SK-N-SH (cell line): ENCODE results near the gene WDR82.

Experiments used
- SIN3A ChIP-seq: IDR thresholded peaks from 2 replicates; pipeline ENCODE4 v1.6.1; 2012; ENCODE audit warnings: low read depth, mild to moderate bottlenecking, low read length, moderate library complexity, borderline replicate concordance
- TF ChIP-seq, protein P1 (sequence below): fragments of 200-600 bp; sonication (generic); IDR thresholded peaks from 2 replicates; pipeline ENCODE4 v1.6.1; 2017; ENCODE audit warnings: antibody characterized with exemption, mild to moderate bottlenecking, moderate library complexity

DNA sequence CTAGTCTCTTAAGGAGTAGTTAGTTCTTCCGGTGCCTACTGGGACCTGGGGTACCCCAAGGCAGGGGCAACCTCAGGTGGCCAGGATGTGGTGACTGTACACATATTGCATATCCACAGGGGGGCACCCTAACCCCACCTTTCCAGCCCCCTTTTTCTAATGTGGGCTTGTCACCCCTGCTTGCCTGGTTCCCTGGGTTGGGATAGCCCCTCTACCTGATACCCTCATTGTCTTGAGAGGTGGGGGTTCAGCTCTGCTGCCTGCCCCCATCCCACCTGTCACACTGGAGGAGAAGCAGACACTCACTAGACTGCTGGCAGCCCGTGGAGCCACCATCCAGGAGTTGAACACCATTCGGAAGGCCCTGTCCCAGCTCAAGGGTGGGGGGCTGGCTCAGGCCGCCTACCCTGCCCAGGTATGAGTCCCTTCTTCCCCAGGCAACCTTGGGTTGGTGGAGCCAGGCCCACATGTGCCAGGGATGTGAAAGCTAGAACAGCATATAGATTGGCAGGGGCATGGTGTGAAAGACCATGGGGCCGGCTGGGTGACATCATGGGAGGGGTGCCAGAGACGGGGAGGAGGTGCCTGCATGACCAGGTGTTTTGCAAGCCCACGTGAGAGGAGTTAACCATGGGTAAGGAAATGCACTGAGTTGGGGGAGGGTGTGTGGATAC lies 13.2 kb upstream of the WDR82 start:
- TF ChIP-seq, protein P1, sequence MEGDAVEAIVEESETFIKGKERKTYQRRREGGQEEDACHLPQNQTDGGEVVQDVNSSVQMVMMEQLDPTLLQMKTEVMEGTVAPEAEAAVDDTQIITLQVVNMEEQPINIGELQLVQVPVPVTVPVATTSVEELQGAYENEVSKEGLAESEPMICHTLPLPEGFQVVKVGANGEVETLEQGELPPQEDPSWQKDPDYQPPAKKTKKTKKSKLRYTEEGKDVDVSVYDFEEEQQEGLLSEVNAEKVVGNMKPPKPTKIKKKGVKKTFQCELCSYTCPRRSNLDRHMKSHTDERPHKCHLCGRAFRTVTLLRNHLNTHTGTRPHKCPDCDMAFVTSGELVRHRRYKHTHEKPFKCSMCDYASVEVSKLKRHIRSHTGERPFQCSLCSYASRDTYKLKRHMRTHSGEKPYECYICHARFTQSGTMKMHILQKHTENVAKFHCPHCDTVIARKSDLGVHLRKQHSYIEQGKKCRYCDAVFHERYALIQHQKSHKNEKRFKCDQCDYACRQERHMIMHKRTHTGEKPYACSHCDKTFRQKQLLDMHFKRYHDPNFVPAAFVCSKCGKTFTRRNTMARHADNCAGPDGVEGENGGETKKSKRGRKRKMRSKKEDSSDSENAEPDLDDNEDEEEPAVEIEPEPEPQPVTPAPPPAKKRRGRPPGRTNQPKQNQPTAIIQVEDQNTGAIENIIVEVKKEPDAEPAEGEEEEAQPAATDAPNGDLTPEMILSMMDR = peak; percentile 71
- TF ChIP-seq SIN3A = no peak
